Breast epithelium (tissue), 3 donors: Measurements from ENCODE around the gene DACT3.

ENCODE experiments used
- POLR2AphosphoS5 ChIP-seq, 3 donors: sonication (generic); formaldehyde crosslinking; IDR thresholded peaks; one replicate each; pipeline ENCODE4 v1.6.1; 2017; ENCODE audit warnings: antibody characterized with exemption in 3 of 3
- TF ChIP-seq, protein P1 (sequence below), 3 donors: fragments of 450-650 bp; IDR thresholded peaks; one replicate each; pipeline ENCODE4 v1.5.1; 2016 to 2017; ENCODE audit warnings: antibody characterized with exemption in 3 of 3, mild to moderate bottlenecking in 3 of 3, moderate library complexity in 3 of 3

DNA sequence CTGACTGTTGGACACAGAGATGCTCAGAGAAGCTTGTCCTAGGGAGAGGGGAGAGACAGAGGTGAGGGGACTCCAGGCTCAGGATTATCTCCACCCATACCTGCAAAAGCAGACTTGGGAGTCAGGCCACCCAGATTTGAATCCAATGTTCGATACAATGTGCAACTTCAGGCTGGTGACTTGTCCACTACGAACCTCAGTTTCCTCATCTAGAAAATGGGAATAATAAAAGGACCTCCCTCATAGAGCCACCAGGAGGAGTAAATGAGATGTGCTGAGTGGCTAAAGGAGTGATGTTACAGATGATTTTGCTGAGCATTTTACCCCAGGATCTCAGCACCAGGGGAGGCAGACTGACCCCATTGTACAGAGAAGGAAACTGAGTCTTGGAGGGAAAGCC lies 31.0 kb upstream of the DACT3 start:
- no peak for TF ChIP-seq POLR2AphosphoS5 (IDR thresholded peaks at IDR 0.05)
- TF ChIP-seq, protein P1, sequence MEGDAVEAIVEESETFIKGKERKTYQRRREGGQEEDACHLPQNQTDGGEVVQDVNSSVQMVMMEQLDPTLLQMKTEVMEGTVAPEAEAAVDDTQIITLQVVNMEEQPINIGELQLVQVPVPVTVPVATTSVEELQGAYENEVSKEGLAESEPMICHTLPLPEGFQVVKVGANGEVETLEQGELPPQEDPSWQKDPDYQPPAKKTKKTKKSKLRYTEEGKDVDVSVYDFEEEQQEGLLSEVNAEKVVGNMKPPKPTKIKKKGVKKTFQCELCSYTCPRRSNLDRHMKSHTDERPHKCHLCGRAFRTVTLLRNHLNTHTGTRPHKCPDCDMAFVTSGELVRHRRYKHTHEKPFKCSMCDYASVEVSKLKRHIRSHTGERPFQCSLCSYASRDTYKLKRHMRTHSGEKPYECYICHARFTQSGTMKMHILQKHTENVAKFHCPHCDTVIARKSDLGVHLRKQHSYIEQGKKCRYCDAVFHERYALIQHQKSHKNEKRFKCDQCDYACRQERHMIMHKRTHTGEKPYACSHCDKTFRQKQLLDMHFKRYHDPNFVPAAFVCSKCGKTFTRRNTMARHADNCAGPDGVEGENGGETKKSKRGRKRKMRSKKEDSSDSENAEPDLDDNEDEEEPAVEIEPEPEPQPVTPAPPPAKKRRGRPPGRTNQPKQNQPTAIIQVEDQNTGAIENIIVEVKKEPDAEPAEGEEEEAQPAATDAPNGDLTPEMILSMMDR (IDR thresholded peaks at IDR 0.05), result no peak
